GM23338 (cell line): ENCODE data around the gene KIF5A. TPM values are rescaled to one million over a fixed set of nuclear protein-coding genes. Genes with fewer than 3 reads are reported as not detected.

Experiments
- ATAC-seq: fragments of 200-7000 bp; cut with Tn5 transposase; 3 replicates; pipeline ENCODE4 v1.9.1; 2020
- DNase-seq: peaks from one replicate; pipeline ENCODE4 v3.0.0-alpha.2; 2015; ENCODE audit warnings: low spot score
- H2AFZ ChIP-seq: fragments of 200-600 bp; sonication (generic); 2 replicates; pipeline ENCODE4 v1.8.0; 2016; ENCODE audit warnings: antibody characterized with exemption, mild to moderate bottlenecking, moderate library complexity
- H3F3A ChIP-seq: fragments of 200-600 bp; sonication (generic); replicated peaks from 2 replicates; pipeline ENCODE4 v1.8.0; 2017; ENCODE audit warnings: antibody characterized with exemption, mixed run types, low read depth
- H3K27ac ChIP-seq: fragments of 200-600 bp; sonication (generic); 2 replicates; pipeline ENCODE4 v1.6.1; 2016; ENCODE audit warnings: low read depth
- H3K27me3 ChIP-seq: fragments of 200-600 bp; sonication (generic); 2 replicates; pipeline ENCODE4 v1.8.0; 2016; ENCODE audit warnings: mild to moderate bottlenecking, mixed run types, moderate library complexity; ENCODE audit not compliant: insufficient read depth
- H3K36me3 ChIP-seq: fragments of 200-600 bp; sonication (generic); 2 replicates; pipeline ENCODE4 v1.8.0; 2016; ENCODE audit warnings: mild to moderate bottlenecking; ENCODE audit not compliant: insufficient read depth
- H3K4me1 ChIP-seq: fragments of 200-600 bp; sonication (generic); 2 replicates; pipeline ENCODE4 v1.8.0; 2016; ENCODE audit warnings: mild to moderate bottlenecking, moderate library complexity; ENCODE audit not compliant: insufficient read depth
- H3K4me2 ChIP-seq: fragments of 200-600 bp; sonication (generic); 2 replicates; pipeline ENCODE4 v1.7.1; 2017; ENCODE audit warnings: mixed run types
- H3K4me3 ChIP-seq: fragments of 200-600 bp; sonication (generic); 2 replicates; pipeline ENCODE4 v1.6.1; 2016; ENCODE audit warnings: mixed run types
- H3K79me2 ChIP-seq: fragments of 200-600 bp; sonication (generic); replicated peaks from 2 replicates; pipeline ENCODE4 v1.8.0; 2017; ENCODE audit warnings: mild to moderate bottlenecking; ENCODE audit not compliant: insufficient read depth
- H3K9me2 ChIP-seq: fragments of 200-600 bp; sonication (generic); 2 replicates; pipeline ENCODE4 v1.8.0; 2017; ENCODE audit not compliant: insufficient read depth
- H4K20me1 ChIP-seq: fragments of 200-600 bp; sonication (generic); replicated peaks from 2 replicates; pipeline ENCODE4 v1.8.0; 2017; ENCODE audit warnings: mild to moderate bottlenecking; ENCODE audit not compliant: insufficient read depth
- H3K27ac Mint-ChIP-seq: 2 replicates; pipeline ENCODE4 v1.8.0; 2020; ENCODE audit warnings: inconsistent platforms, mild to moderate bottlenecking, moderate library complexity, mixed read lengths
- H3K27me3 Mint-ChIP-seq: 3 replicates; pipeline ENCODE4 v1.8.0; 2022; ENCODE audit warnings: low read depth, mild to moderate bottlenecking, moderate library complexity, mixed read lengths, inconsistent platforms; ENCODE audit not compliant: insufficient read depth, poor library complexity
- H3K36me3 Mint-ChIP-seq: 3 replicates; pipeline ENCODE4 v1.8.0; 2021; ENCODE audit warnings: low read depth, mild to moderate bottlenecking, inconsistent platforms, moderate library complexity, mixed read lengths
- H3K4me1 Mint-ChIP-seq: 3 replicates; pipeline ENCODE4 v1.8.0; 2020; ENCODE audit warnings: mild to moderate bottlenecking, inconsistent platforms, mixed read lengths
- H3K4me3 Mint-ChIP-seq: 3 replicates; pipeline ENCODE4 v1.8.0; 2021; ENCODE audit warnings: moderate library complexity, mild to moderate bottlenecking, inconsistent platforms, mixed read lengths
- H3K9me3 Mint-ChIP-seq: 3 replicates; pipeline ENCODE4 v1.8.0; 2020; ENCODE audit warnings: moderate library complexity, mild to moderate bottlenecking, inconsistent platforms, mixed read lengths
- CREB1 ChIP-seq: fragments of 250-450 bp; sonication (Bioruptor Pico); IDR thresholded peaks from 2 replicates; pipeline ENCODE4 v1.5.0; 2020; ENCODE audit warnings: low read depth, mild to moderate bottlenecking, moderate library complexity
- CTCF ChIP-seq, 2 experiments: fragments of 200-600 bp in 1 of 2; sonication (generic) in 1 of 2; conservative IDR thresholded peaks; 2 replicates each; pipeline versions ENCODE4 v1.5.1 to v1.6.1; 2016 to 2017; ENCODE audit warnings: antibody characterized with exemption in 2 of 2, low read depth in 2 of 2, mild to moderate bottlenecking in 2 of 2, moderate library complexity in 1 of 2
- ETS1 ChIP-seq: IDR thresholded peaks from 2 replicates; pipeline ENCODE4 v1.6.1; 2016; ENCODE audit warnings: antibody characterized with exemption
- EZH2 ChIP-seq: fragments of 200-600 bp; sonication (generic); IDR thresholded peaks from one replicate; pipeline ENCODE4 v1.8.0; 2017; ENCODE audit warnings: antibody characterized with exemption, mild to moderate bottlenecking, low read depth; ENCODE audit not compliant: unreplicated experiment
- EZH2phosphoT487 ChIP-seq: fragments of 200-600 bp; sonication (generic); IDR thresholded peaks from one replicate; pipeline ENCODE4 v1.8.1; 2018; ENCODE audit warnings: antibody characterized with exemption; ENCODE audit not compliant: unreplicated experiment
- JUNB ChIP-seq: IDR thresholded peaks from one replicate; pipeline ENCODE4 v1.6.1; 2016; ENCODE audit warnings: antibody characterized with exemption; ENCODE audit not compliant: unreplicated experiment
- NANOG ChIP-seq: IDR thresholded peaks from 2 replicates; pipeline ENCODE4 v1.6.1; 2016; ENCODE audit warnings: antibody characterized with exemption, borderline replicate concordance
- POLR2AphosphoS5 ChIP-seq: IDR thresholded peaks from 2 replicates; pipeline ENCODE4 v1.6.1; 2016; ENCODE audit warnings: antibody characterized with exemption, low read depth
- REST ChIP-seq: IDR thresholded peaks from one replicate; pipeline ENCODE4 v1.6.1; 2018; ENCODE audit warnings: antibody characterized with exemption; ENCODE audit not compliant: unreplicated experiment
- STAT1 ChIP-seq: IDR thresholded peaks from one replicate; pipeline ENCODE4 v1.6.1; 2016; ENCODE audit warnings: antibody characterized with exemption; ENCODE audit not compliant: unreplicated experiment
- ZNF114 ChIP-seq: fragments of 250-450 bp; sonication (Bioruptor Pico); IDR thresholded peaks from 2 replicates; pipeline ENCODE4 v1.5.0; 2020; ENCODE audit warnings: mild to moderate bottlenecking, moderate library complexity
- ZNF462 ChIP-seq: fragments of 250-450 bp; sonication (Bioruptor Pico); IDR thresholded peaks from 2 replicates; pipeline ENCODE4 v1.5.0; 2020; ENCODE audit warnings: mild to moderate bottlenecking, moderate library complexity
- polyA plus RNA-seq: library from polyadenylated mRNA; unstranded; fragments of >200 nt; fragmentation: Nextera tagmentation; extraction: Ambion mirVana; gene quantifications from 2 replicates; pipeline ENCODE4 v1.2.1, GENCODE V29; 2016
- total RNA-seq: library from RNA; depleted of rRNA; stranded (reverse); fragments of >200 nt; shearing (Covaris generic); gene quantifications from 2 replicates; pipeline ENCODE4 v1.2.3, GENCODE V29; 2014

KIF5A gene
- total and polyA plus RNA-seq, 2 experiments from 2014 or later, result 11.1 to 21.3 TPM

GRCh38 chr12:57586128-57586527 is 36.3 kb downstream of the KIF5A start:
- H3F3A ChIP-seq, result peaks cover 16% of the 10 kb centered on the region
- no peaks in the 10 kb centered on the region for H3K9me3 Mint-ChIP-seq
- TF ChIP-seq REST (no peak), CTCF (conservative IDR thresholded peaks at IDR 0.05; ENCODE audit: low read depth in 2 of 2) (no peak), CREB1 (no peak), EZH2phosphoT487 (no peak), NANOG (no peak), ZNF462 (CRISPR knock-in tag) (no peak), EZH2 (no peak), POLR2AphosphoS5 (no peak), ETS1 (no peak), STAT1 (no peak), ZNF114 (no peak), JUNB (no peak)
- DNase-seq, result no peak
- no peak overlapping the region for H3K27ac Mint-ChIP-seq
- H3K36me3 ChIP-seq, result peaks cover 8% of the 10 kb centered on the region
- peaks cover 3% of the 10 kb centered on the region for H3K27me3 Mint-ChIP-seq
- H3K27ac ChIP-seq, result no peak overlapping the region
- 0 out of 2 replicates have a peak, but pooled peaks cover 8% of the 10 kb centered on the region for H3K27me3 ChIP-seq
- H2AFZ ChIP-seq, result no peak overlapping the region
- peaks cover 10% of the 10 kb centered on the region for H3K36me3 Mint-ChIP-seq
- ATAC-seq, result no peak
- H3K4me1 ChIP-seq, result peaks cover 4% of the 10 kb centered on the region; the same call in 1 of the 2 replicates
- no peaks in the 10 kb centered on the region for H3K79me2 ChIP-seq
- peaks cover 9% of the 10 kb centered on the region for H3K4me1 Mint-ChIP-seq
- no peak overlapping the region for H3K4me2 ChIP-seq
- no peaks in the 10 kb centered on the region for H3K9me2 ChIP-seq
- H3K4me3 ChIP-seq, result no peak overlapping the region
- no peak overlapping the region for H3K4me3 Mint-ChIP-seq
- peaks cover 10% of the 10 kb centered on the region; the same call in 1 of the 2 replicates for H4K20me1 ChIP-seq
